ENCODE results near the gene SKI. TPM values are rescaled to one million over a fixed set of nuclear protein-coding genes. Genes with fewer than 3 reads are reported as not detected.

Gene SKI
- total and polyA plus RNA-seq, 2 of the 8 experiments (the other 6 are each of a cell fraction or from before 2014, with no cell fraction given), result 8.3 to 87.6 TPM

- TF ChIP-seq, protein P1, sequence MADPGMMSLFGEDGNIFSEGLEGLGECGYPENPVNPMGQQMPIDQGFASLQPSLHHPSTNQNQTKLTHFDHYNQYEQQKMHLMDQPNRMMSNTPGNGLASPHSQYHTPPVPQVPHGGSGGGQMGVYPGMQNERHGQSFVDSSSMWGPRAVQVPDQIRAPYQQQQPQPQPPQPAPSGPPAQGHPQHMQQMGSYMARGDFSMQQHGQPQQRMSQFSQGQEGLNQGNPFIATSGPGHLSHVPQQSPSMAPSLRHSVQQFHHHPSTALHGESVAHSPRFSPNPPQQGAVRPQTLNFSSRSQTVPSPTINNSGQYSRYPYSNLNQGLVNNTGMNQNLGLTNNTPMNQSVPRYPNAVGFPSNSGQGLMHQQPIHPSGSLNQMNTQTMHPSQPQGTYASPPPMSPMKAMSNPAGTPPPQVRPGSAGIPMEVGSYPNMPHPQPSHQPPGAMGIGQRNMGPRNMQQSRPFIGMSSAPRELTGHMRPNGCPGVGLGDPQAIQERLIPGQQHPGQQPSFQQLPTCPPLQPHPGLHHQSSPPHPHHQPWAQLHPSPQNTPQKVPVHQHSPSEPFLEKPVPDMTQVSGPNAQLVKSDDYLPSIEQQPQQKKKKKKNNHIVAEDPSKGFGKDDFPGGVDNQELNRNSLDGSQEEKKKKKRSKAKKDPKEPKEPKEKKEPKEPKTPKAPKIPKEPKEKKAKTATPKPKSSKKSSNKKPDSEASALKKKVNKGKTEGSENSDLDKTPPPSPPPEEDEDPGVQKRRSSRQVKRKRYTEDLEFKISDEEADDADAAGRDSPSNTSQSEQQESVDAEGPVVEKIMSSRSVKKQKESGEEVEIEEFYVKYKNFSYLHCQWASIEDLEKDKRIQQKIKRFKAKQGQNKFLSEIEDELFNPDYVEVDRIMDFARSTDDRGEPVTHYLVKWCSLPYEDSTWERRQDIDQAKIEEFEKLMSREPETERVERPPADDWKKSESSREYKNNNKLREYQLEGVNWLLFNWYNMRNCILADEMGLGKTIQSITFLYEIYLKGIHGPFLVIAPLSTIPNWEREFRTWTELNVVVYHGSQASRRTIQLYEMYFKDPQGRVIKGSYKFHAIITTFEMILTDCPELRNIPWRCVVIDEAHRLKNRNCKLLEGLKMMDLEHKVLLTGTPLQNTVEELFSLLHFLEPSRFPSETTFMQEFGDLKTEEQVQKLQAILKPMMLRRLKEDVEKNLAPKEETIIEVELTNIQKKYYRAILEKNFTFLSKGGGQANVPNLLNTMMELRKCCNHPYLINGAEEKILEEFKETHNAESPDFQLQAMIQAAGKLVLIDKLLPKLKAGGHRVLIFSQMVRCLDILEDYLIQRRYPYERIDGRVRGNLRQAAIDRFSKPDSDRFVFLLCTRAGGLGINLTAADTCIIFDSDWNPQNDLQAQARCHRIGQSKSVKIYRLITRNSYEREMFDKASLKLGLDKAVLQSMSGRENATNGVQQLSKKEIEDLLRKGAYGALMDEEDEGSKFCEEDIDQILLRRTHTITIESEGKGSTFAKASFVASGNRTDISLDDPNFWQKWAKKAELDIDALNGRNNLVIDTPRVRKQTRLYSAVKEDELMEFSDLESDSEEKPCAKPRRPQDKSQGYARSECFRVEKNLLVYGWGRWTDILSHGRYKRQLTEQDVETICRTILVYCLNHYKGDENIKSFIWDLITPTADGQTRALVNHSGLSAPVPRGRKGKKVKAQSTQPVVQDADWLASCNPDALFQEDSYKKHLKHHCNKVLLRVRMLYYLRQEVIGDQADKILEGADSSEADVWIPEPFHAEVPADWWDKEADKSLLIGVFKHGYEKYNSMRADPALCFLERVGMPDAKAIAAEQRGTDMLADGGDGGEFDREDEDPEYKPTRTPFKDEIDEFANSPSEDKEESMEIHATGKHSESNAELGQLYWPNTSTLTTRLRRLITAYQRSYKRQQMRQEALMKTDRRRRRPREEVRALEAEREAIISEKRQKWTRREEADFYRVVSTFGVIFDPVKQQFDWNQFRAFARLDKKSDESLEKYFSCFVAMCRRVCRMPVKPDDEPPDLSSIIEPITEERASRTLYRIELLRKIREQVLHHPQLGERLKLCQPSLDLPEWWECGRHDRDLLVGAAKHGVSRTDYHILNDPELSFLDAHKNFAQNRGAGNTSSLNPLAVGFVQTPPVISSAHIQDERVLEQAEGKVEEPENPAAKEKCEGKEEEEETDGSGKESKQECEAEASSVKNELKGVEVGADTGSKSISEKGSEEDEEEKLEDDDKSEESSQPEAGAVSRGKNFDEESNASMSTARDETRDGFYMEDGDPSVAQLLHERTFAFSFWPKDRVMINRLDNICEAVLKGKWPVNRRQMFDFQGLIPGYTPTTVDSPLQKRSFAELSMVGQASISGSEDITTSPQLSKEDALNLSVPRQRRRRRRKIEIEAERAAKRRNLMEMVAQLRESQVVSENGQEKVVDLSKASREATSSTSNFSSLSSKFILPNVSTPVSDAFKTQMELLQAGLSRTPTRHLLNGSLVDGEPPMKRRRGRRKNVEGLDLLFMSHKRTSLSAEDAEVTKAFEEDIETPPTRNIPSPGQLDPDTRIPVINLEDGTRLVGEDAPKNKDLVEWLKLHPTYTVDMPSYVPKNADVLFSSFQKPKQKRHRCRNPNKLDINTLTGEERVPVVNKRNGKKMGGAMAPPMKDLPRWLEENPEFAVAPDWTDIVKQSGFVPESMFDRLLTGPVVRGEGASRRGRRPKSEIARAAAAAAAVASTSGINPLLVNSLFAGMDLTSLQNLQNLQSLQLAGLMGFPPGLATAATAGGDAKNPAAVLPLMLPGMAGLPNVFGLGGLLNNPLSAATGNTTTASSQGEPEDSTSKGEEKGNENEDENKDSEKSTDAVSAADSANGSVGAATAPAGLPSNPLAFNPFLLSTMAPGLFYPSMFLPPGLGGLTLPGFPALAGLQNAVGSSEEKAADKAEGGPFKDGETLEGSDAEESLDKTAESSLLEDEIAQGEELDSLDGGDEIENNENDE (IDR thresholded peaks at IDR 0.05; ENCODE audit: insufficient replicate concordance, low read length), result no peak
- no peak for TF ChIP-seq SIX5 (IDR thresholded peaks at IDR 0.05; ENCODE audit: low read depth, low read length)
Measured at GRCh38 chr1:2221271-2221670, 6.8 kb upstream of the SKI start (continued).

Measured in H1 (cell line).